GM18526 (cell line): ENCODE results near the gene RBBP8NL.

ENCODE experiments used
- POLR2A ChIP-seq: IDR thresholded peaks from 3 replicates; pipeline ENCODE4 v1.6.1; 2011; ENCODE audit not compliant: insufficient read length; ENCODE audit errors: extremely low read depth

Gene RBBP8NL

DNA sequence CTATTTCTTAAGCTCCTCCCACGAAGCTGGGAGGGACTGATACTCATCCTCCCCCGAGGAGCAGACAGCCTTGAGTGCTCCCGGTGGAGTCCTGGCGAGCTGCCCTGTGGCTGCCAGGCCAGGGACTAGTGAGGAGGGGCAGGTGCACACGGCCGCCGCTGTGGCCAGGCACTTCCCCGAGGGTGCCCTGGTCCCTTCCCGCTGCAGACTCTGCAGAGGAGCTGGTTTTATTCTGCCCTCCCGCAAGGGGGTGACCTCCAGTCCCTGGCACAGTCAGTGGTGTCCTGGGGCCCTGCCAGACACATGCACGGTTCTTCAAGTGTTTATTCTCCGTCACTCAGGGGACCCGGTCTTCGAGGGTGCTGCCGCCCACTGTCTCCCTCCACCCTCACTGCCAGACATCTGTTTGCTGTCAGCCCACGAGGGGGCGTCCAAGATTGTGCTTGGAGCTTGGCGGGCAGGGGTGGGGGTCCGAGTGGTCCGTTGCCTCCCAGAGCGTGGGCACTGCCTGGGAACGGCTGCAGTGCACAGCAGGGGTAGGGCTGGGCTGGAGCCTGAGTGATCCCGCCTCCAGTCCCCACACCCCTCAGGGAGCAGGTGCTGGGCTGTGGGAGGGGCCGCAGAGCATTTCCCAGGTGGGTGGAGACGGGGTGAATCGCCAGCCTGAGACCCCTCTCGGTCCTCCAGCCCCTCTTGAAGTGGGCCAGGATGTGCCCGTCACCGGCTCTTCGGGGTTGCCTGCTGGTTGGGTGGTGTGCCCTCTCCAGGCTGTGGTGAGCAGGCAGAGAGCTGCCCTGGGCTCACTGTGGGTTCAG lies 17.2 kb downstream of the RBBP8NL start:
- no peak for TF ChIP-seq POLR2A

DNA sequence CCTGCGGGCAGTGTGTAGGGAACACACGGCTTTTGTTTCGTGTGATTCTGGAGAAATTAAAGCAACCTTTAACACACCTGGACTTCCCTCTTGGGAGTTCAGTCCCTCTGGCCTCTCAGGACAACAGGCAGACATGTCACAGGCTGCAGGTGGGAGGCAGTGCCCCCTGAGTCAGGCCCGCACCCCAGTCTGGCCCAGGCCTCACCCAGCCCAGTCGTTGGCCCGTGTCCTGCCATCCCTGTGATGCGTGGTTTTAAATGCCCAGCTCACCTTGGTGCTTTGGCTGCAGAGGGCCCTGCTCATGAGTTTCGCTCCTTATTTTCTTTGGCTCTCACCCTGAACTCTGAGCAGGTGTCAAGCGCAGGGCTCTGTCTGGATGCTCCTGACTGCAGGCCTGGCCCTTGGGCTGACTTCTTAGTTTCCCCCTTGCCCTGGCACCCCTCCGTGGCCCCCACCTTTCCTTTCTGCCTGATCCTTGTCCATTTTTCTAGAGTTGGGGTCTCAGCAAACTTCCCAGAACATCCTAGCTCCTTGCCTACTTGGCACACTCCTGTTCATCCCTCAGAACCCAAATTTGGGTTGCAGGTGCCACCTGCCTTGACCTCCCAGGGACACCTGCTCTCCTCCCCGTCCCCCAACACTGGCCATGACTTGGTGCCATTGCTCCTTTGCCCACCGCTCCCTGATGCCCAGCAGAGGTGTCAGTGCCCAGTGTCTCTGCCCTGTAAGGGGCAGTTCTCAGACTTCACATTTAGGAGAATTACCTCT lies 18.1 kb downstream of the RBBP8NL start:
- no peak for TF ChIP-seq POLR2A

DNA sequence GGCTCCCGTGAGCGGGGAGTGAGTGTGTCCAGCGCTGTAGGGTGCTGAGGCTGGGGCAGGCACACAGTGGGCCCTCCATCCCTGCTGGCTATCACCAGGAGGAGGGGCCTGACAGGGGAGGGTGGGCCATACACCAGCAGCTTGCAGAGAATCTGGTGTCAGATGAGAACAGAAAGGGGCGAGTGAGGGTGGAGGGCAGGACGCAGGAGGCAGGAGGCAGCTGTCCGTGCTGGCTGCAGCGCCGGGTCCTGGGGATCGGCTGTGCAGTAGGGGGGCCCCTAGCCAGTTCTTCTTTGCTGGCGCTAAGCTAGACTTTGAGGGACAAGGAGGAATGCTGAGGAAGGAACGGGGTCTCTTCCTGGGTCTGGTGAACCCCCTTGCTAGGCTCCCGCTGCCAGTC lies 18.7 kb downstream of the RBBP8NL start:
- TF ChIP-seq POLR2A: no peak

DNA sequence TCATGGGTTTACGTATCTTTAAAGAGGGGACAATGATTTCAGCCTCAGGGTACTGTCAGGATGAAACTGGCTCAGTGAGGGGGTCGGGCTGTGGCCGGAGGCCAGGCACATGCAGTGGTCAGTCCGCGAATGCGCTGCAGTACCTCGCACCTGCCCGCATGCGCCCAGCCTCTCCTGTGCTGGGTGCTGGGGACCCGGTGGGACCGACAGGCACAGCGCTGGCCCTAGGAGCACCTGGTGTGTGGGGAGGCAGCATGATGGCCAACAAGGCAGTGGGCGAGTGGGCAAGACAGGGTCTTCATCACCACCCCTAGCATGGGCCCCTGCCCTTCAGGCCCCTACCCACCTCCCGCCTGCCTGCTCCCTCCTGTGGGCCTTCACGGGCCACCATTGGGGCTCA lies 19.3 kb downstream of the RBBP8NL start:
- no peak for TF ChIP-seq POLR2A

DNA sequence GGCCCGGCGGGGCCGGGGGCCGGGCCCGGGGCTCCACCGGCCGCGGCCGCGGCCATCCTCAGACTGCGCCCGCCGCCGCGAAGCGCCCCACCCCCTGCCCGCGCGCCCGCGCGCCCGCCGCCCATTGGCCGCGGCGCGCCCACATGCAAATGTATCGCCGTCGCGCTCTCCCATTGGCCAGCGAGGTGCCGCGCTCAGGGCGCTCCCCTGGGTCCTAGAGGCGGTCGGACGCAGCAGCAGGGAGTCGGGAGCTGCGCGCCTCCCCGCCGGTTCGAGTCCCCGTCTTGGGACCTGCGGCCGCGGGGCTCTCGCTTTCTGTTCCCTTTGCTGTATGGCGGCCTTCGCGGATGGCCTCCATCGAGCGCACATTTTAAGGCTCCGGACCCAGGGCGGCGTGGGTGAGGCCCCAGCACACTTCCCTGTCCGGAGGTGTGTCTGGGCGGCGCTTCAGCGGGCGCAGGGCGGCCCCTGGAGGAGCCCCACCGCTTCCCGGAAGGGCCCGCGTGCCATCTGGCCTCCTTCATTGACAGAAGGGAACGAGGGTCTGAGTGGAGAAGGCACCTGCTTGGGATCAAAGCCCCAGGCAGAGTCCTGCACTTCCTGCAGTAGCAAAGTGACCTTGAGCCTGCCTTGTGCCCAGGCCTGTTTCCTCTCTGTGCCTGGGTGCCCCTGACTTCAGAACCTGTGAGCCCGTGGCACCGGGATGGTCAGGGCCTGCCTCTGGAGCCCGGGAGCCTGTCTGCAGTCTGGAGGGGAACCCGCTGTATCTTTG lies 19.9 kb downstream of the RBBP8NL start, which contains the start of gene CABLES2:
CABLES2 (minus strand) TSS at position 65 of the 772 bp plus-strand sequence; CDS start at position 56, 9 bp downstream.
- TF ChIP-seq POLR2A: peak; percentile 19

DNA sequence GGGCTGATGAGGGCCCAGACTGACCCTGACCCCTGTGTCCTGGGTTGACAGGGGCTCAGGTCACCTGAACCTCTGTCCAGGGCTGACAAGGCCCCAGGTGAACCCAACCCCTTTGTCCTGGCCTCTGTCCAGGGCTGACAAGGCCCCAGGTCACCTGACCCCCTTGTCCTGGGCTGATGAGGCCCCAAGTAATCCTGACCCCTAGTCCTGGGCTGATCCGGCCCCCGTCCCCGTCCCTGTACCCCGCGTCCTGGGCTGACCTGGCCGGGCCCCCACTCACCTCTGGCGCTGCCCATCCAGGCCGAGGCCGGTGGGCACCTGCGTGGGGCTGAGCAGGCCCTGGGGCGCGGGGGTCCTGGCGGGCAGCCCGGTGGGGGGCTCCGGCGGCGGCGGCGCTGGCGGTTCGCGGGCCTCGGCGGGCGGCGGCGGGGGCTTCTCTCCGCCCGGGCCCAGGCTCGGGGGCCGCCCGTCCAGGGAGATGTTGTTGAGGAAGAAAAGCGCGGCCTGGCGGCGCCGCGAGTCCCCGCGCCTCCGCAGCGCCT lies 20.6 kb downstream of the RBBP8NL start:
- no peak for TF ChIP-seq POLR2A

DNA sequence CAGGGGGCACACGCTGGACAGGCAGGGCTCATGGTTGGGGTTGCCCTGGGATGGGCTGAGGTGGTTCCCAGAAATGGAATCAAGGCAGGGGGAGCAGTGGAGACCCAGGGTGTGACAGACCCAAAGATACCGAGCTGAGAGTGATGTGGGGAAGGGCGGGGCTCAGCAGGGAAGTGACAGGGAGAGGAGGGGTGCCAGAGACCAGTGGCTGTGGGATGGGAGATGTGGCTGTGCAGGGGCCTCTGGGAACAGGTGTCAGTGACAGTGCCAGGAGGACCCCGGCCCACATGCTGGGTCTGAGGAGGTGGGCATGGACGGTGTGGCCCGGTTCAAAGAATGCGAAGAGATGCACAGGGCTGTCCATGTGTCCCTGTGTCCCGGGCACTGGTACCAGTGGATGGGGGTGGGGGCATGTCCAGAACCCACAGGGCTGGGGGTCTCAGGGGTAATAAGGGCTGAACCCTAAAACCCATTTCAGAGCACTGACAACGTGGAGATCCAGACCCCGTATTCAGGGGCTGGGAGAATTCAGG lies 21.3 kb downstream of the RBBP8NL start:
- no peak for TF ChIP-seq POLR2A

DNA sequence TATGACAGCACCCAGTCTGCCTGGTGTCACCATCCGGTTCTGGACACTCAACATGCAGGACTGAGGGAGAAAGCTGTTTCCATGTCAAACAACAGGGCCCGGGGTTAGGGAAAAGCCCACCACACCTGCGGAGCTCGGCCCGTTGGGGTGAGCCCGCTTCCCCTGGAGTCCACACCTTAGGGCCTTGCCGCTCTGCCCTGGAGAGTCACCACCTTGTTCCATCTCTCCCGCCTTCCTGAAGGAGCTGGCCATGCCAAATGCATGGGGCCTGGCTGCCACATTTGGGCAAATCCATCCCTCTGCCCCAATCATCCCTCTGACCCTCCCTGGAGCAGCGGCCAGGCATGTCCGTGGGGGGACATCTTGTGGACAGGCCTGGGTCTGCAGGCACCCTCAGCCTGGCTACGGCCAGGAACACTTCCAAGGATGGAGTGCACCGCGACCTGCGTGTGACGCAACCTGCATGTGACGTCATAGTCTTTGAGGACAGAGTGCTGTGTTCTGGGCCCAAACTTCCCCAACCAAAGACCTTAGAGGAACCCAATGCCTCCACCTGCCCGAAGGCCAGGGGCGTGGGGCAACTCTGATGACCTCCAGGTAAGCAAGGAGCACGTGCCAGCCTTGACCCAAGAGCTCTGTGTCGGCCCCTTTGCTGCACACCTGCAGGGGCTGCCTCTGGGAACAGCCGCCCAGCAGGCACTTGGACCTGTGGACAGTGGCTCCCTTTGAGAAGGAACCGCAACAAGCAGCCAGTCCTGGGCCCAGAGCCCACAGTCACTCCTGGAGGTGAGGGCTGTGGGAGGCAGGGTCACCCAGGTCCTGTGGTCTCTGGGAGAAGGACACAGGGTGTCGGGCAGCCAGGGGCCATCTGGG lies 22.0 kb downstream of the RBBP8NL start:
- TF ChIP-seq POLR2A: no peak

DNA sequence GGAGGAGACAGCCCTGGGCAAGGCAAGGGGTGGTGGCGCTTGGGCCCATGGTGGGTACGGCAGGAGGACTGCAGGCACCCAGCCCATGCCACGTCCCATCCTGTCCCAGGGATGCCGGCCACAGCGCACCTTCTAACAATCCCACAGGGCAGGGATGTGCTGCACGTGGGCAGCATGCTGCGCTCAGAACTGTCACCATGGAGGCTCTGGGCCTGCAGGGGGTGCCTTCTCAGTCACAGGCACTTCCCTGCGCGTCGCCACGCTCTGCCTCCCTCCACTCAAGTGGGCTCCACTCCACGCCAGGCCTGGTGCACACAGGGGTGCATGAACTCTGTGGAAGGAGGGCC lies 22.6 kb downstream of the RBBP8NL start:
- no peak for TF ChIP-seq POLR2A

DNA sequence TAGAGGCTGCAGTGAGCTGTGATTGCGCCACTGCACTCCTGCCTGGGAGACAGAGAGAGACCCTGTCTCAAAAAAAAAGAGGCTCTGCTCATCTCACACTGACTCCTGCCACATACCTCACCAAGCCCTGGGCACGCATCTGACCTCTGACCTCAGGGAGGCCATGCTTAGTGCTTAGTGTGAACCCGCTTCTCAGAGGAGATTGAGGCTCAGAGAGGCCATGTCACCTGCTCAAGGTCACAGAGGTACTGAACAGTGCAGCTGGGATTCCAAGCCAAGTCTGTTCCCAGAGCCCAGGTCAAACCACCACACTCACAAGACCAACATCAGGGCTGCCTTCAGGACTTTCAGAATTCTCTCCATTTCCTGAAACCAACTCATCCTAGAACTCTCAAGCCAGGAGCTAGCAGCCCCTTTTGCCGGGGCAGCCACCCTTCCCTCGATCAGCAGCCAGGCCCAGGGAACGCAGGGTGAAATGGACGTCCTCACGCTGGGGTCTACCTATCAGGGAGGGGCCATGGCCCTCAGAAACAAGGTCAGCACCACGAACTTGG lies 23.1 kb downstream of the RBBP8NL start:
- no peak for TF ChIP-seq POLR2A

DNA sequence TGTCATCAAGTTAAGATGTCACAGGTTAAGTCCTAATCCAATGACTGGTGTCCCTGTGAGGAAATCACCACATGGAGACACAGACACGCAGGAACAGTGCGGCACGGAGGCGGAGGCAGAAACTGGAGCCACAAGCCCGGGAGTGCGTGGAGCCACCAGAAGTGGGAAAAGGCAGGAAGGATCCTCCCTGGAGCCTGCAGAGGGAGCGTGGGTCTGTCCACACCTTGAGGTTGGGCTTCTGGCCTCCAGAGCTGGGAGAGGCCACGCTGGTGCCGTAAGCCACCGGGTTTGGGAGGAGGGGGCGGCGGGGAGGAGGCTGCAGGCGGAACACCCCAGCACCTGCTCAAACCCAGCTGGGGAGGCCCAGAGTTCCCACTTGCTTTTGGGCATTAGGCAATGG lies 24.0 kb downstream of the RBBP8NL start:
- no peak for TF ChIP-seq POLR2A

DNA sequence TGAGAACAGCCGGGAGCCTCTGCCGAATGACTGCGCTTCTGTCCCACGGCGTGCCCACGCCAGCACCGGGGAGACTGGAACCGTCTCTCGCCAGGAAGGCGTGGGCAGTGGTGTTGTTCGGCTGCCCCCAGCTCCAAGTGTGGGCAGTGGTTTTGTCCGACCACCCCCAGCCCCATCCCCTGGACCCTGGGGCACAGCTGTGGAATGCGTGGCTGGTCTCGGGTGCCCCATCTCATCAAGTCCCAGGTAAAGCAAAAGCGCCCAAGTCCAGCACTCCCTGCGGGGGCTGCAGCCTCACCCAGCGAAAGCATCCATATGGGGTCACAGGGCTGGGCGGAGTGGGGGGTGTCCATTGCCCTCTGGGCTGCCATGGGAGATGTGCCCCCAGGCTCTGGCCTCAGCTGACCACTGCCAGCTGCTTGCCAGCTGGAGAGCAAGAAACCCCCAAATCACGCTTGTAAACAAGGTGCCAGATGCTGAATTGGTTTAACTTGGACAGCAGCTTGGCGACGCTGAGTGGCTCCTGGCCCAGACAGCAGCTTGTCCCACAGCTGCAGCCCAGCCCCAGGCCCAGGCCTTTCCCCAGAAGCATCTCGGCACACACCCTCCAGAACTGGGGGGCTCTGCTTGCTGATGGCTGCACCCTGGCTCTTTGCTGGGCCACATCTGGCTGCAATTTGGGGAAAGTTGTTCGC lies 24.7 kb downstream of the RBBP8NL start:
- TF ChIP-seq POLR2A: no peak

DNA sequence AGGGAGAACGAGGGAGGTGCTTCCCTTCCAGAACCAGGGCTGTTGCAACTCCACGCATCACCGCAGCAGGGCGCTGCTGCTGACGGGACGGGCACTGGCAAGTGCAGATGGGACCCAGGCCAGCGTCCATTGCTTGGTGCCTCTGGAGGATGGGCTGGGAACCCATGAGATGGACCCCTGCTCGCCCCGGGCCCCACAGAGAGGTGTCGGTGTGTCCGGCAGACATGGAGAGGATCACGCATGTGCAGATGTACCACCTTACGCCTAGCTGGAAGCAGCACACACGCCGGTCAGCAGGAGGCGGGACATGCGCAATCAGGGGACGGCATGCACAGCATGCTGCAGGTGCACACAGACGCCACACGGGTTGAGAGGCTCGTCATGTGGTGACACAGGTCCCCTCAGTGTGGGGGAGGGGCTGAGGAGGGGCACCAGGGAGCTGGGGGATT lies 26.0 kb downstream of the RBBP8NL start:
- no peak for TF ChIP-seq POLR2A
